T follicular helper cell (primary cell): ENCODE measurements around the gene MXD4.
"Not testable (repeated sequence)": the region's sequence is repeated elsewhere in the genome, so short reads cannot be mapped to it uniquely, and the experiment has no call there.

Source experiments
- DNase-seq: peaks from one replicate; pipeline ENCODE4 v3.0.0-alpha.2; 2020; ENCODE audit warnings: low read depth

The MXD4 gene

GRCh38 chr4:2250357-2251072 lies 11.4 kb downstream of the MXD4 start:
- DNase-seq = no peak

- DNase-seq = no peak
These were observed 12.2 kb downstream of the MXD4 start for GRCh38 chr4:2249526-2250356.

DNA sequence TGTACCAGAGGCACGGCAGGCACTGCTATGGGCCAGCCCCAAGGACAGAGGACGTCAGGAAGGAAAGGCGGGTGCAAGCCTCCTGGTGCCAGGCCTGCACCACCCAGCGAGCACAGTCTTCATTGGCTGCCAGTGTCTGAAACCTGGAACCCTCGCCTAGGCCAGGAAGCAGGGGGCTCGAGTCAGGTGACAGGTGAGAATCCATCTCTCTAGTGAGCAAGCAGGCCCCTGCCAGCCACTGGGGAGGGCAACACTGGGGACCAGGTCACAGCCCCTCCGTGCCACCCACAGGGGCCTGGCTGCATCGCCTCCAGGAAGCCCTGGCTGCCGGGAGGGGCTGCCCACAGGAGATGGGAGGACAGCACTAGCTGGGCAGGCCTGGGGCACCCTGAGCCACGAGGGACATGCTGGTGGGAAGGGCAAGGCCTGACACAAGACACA lies 13.1 kb downstream of the MXD4 start:
- no peak for DNase-seq

DNA sequence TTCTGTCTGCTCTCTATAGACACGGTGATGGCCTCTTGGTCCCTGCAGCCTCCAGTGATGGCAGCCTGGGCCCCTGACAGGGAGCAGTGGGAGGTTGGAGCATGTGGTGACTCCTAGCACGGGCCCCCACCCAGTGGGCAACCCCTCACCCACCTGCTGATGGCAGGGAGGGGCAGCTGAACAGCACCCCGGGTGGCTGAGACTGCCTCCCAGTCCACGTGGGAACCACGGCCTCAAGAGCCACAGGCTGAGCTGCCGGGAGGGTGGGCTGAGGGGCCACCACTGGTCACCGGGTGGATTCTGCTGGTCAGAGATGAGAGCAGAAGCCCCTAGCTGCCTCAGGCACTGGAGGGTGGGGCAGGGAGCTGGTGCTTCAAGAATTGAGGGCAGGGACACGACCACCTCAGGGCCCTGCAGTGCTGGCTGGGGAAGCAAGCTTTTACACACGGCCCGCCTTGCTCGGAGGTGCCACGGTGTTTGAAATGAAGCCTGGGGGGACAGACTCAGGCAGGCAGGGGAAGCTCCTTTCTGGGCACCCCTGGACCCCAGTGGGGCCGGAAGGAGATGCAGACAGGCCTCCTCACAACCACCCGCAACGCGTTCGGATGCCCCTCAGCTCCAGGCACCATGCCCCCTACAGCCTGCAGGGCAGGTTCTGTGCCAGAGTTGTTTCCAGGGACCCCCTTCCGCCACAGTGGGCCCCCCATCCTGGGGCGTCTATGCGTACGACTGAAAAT lies 13.7 kb downstream of the MXD4 start:
- DNase-seq = no peak

DNA sequence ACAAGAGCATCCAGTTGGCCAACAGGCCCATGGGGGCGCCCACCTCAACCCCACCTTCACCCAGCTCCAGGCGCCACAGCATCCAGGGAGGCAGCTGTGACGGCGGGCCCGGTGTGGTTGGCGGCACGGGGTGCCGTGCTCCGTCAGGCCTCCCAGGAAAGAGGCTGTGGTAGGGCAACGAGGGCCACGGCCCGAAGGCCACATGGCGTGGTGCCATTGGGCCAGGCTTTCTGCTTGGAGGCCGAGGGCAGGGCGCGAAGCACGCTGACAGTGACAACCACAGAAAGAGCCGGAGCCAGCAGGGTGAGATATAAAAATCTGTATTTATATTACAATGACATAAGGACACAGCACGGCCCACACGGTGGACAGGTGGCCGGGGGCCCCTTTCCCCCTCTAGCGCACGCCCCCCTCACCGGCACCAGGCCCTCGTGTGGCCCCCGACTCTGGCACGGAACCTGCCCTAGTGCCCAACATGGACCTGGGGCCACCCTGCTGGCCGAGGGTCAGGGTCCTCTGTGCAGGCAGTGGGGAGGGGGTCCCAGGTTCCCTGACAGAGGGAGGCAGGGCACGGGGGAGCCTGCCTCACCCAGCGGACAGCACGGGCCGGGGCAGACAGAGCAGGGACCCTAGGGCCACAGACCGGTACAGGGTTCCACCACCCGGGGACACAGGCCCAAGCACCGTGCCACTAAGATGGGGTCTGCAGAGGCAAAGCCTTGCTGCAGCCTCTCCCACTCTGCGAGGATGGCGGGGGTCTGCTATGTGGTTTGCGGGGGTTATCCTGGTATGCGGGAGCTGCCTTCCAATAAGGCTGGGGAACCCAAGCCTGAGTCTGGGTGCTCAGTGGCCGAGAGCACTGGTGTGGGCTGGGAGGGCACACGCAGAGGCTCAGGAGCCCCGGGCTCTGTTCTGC lies 14.5 kb downstream of the MXD4 start:
- DNase-seq = no peak

- DNase-seq = no peak
These were observed 15.4 kb downstream of the MXD4 start for GRCh38 chr4:2246384-2247127.

GRCh38 chr4:2245787-2246275 lies 16.1 kb downstream of the MXD4 start:
- no peak for DNase-seq

DNA sequence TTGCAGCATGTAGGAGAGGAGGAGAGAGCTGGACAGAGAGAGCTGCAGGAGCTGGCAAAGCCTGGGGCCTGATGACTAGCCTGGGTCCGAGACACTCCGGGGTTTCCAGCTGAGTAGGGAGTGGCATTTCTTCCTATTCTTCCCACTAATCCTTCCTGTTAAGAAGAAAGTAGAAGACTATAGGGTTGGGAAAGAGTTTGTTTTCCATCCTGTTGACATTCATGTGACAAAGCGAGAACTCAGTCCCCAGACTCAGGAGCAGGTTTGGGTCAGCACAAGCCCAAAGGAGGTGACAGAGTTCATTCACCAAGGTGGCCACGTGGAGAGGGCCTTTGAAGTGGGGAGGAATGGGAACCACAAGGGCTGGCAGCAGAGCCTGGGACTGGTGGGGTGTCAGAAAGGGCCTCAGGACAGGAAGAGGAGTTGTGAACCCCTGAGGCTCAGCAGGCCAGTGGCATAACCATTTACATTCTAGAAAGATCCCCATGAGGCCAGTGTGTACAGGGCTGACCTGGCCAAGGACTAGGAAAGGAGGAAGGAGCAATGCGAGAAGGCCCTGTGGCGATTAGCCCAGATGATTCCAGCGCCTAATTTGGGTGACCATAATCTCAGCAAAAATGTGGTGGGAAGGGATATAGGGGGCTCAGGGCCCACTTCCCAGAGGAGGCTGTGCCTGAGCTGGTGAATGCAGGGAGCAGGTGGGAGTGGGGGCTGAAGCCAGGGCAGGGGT lies 16.7 kb downstream of the MXD4 start:
- no peak for DNase-seq

DNA sequence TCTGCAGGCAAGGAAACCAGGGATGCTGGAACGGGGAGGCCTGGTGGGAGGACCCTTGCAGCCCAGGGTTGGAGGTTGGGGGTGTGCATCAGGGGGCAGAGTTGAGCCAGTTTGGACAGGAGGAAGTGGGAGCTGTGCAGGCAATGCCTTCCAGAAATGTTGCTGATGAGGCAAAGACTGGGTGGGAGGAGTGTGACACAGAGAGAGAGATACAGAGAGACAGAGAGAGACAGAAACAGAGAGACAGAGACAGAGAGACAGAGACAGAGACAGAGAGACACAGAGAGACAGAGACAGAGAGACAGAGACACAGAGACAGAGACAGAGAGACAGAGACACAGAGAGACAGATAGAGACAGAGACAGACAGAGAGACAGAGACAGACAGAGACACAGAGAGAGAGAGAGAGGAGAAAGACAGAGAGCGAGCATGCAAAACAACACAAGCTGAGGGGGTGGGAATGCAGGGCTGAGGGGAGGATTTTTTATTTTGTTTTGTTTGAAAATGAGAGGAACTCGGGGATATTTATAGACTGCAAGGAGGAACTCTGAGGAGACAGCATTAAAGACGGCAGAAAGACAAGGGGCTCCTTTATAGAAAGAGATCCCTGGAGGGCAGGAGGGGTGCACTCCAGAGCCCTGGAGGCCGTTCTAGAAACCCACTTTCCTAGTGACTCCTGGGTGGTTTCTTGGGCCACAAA lies 18.1 kb downstream of the MXD4 start:
- no peak for DNase-seq

DNA sequence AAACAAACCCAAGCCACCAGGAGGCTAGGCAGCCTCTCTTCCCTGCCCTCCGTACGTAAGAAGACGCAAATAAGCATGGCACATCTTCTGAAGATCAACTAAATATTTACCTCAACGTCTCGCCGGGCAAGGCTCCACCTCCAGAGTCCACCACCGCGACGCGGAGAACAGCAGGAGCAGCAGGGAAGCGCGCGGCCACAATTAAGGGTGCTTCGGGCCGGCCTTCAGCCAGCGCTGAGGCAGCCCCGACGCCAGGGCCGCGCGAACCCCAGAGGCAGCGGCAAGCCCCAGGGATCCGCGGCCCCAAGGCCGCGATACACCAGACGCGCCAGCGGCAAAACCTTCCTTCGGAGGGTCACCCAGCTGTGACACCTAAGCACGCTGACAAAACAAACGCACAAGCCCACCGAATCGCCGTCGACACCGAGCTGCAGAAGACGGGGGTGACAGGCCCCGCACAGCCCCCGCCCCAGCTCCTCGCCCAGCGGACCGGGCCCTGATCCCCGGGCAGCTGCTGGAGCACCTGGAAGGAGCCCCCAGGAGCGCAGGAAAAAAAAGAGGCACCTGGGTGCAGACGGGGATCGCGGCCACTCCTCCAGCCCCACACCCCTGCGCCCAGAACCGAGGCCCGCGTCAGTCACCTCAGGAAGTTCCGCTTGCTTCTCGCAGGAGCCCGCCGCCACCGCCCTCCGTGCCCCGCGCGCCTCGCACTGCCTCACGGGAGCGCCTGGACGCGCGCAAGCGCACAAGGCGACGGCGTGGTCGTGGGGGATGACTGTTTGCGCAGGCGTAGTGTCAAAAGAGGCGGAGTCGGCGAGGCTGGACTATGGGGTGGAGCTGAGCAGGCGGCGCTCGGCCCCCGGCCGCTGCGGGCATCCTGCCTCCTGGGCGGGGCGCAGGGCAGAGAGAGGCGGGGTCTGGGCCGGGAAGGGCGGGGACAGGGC lies 20.2 kb downstream of the MXD4 start, which contains the start of the genes HAUS3 and POLN:
HAUS3 (minus strand) TSS at position 712 of the 944 bp plus-strand sequence. CDS start 1,175 bp downstream, outside the sequence.
POLN (minus strand) TSS at position 712 of the 944 bp plus-strand sequence. CDS start 12,890 bp downstream, outside the sequence.
- peak; percentile 98 for DNase-seq

DNA sequence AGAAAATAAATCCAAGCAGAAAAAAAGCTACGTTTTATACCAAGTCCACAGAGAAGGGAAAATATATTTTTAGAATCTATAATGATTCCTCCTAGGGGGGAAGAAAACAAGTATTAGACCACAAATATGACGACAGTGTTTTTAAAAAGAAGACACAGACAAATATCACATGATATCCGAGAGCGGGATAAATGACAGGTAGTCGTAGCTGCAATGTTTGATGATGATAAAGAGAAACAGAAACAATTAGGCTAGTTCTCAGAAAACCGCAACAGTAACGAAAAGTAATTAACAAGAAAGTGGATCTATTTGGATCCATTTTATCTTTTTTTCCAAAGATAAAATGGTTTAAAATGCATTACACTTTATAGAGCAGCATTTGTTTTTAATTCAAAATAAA lies 20.9 kb downstream of the MXD4 start:
- no peak for DNase-seq

- no peak for DNase-seq
These were observed 24.8 kb downstream of the MXD4 start for GRCh38 chr4:2236944-2237666.

DNA sequence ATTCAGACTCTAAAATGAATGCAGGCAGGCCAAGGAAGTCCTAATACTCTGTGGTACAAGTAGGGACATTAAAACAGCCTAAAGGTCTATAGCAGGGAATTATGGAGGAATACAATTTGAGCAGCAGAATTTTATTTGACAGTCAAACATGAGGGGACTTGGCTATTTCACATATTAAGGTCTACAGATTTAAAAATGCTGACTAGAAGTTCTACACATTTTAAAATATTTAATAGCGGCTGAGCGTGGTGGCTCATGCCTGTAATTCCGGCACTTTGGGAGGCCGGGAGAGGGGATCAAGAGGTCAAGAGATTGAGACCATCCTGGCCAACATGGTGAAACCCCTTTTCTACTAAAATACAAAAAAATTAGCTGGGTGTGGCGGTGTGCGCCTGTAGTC lies 30.8 kb downstream of the MXD4 start:
- no peak for DNase-seq

DNA sequence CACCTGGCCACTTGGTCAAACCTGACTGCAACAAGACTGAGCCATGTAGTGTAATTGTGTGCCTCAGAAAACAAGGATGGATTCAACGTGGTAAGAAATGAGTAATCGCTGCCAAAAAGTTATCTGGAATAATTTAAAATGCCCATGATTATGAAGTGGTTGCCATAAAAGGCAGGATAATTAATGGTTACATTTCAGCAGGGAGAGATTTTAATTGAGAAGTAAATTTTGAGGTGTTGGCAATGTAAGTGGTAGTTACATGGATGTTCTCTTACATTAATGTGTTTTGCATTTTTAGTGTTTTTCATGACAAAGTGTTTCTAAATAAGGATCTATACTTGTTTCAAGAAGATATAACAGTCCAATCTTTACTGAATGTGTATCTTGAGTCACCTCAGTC lies 35.6 kb downstream of the MXD4 start:
- DNase-seq = no peak

DNA sequence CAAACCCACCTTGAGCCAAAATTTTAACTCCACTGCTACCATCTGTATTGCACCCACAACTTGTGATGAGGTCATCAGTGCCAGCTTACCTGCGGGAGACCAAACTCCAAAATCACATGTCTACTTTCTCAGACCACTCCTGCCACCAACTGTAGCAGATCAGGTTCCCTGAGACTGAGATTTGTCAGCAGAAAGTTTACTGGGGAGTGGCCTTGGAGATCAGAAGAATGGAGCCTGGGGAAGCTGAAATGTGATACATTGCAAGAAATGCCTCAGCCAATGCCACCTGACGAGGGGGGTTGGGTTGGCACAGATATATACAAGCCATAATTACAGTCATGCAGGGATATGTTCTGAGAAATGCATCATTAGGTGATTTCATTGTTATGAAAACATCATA lies 39.1 kb downstream of the MXD4 start:
- no peak for DNase-seq

GRCh38 chr4:2221378-2221777 lies 40.5 kb downstream of the MXD4 start:
- DNase-seq = not testable (repeated sequence)

DNA sequence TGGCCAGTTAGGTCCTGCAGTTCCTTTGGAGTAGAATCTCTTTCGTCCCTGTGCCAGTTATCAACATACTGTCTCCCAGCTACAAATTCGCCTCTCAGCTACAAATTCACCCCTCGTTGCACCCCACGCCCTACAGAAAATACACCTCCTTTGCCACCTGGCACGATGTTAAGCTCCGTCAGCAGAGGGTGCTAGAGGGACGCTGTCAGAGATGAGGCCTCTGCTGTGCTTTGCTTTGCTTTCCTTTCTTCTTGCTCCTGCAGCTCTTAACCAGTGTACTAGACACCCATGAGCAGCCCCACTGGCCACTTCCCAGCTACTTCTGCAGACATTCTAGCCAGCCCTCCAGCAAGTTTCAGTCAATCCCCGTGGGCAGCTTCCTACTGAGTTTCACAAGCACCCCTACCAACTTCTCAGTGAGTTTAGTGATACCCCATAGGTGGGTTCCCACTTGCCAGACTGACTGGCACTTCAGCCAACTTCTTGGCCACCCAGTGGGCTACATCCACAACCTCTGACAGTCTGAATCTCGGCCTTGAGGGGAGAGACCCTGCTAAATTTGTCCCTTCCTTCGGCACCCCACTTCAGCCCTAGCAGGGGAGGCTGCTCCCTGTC lies 41.8 kb downstream of the MXD4 start:
- peak; percentile 74 for DNase-seq
